Measurements from ENCODE around the gene CROCC2. TPM values are rescaled to one million over a fixed set of nuclear protein-coding genes. Genes with fewer than 3 reads are reported as not detected.

The CROCC2 gene
- total RNA-seq (2016; rRNA removed; fragmentation: Illumina TruSeq; extraction: Trizol) (not detected in 2 replicates), polyA plus RNA-seq (2011; rRNA removed) (not detected in 2 replicates), polyA minus RNA-seq (2011; rRNA and poly(A)+ RNA removed; ENCODE audit: low replicate concordance) (not detected in 2 replicates), Bru-seq, nascent RNA (percentile 9 among the genes with signal in this experiment), BruChase-seq, experiment 1, labeled RNA remaining after a 6-hour chase (percentile 7 among the genes with signal in this experiment), BruChase-seq, experiment 2, labeled RNA remaining after a 2-hour chase (percentile 3 among the genes with signal in this experiment)
- total RNA-seq (2016; cell fraction: cytosol; rRNA removed; fragmentation: Illumina TruSeq; extraction: Trizol; ENCODE audit: low read depth) = not detected in 2 replicates
- 0.02 TPM in 1 of 2 replicates, not detected in the other for total RNA-seq (2016; cell fraction: insoluble cytoplasmic fraction; rRNA removed; fragmentation: Illumina TruSeq; extraction: Trizol)
- not detected in 2 replicates for total RNA-seq (2016; cell fraction: membrane; rRNA removed; fragmentation: Illumina TruSeq; extraction: Trizol)
- total RNA-seq (2016; cell fraction: nucleus; rRNA removed; fragmentation: Illumina TruSeq; extraction: Trizol) = not detected in 2 replicates
- not detected in 2 replicates for polyA plus RNA-seq (2011; cell fraction: cytosol; rRNA removed)
- polyA plus RNA-seq (2011; cell fraction: nucleus; rRNA removed) = 0.03 TPM in 1 of 2 replicates, not detected in the other
- polyA plus RNA-seq (2012) = 0.13 and 0.15 TPM in 2 replicates
- not detected in 2 replicates for polyA plus RNA-seq (2016; cell fraction: cytosol; fragmentation: Illumina TruSeq; extraction: Trizol; ENCODE audit: low read depth)
- polyA plus RNA-seq (2016; cell fraction: insoluble cytoplasmic fraction; fragmentation: Illumina TruSeq; extraction: Trizol; ENCODE audit: low read depth) = not detected in 2 replicates
- polyA plus RNA-seq (2016; cell fraction: membrane; fragmentation: Illumina TruSeq; extraction: Trizol; ENCODE audit: low read depth) = not detected in 2 replicates
- not detected in 2 replicates for polyA plus RNA-seq (2016; cell fraction: nucleus; fragmentation: Illumina TruSeq; extraction: Trizol; ENCODE audit: insufficient read depth, low read depth)
- not detected in 2 replicates for polyA minus RNA-seq (2011; cell fraction: cytosol; rRNA and poly(A)+ RNA removed)
- not detected in 2 replicates for polyA minus RNA-seq (2011; cell fraction: nucleus; rRNA and poly(A)+ RNA removed)
- long read RNA-seq, experiment 1 = 0 reads
- long read RNA-seq, experiment 2 = 0 reads

DNA sequence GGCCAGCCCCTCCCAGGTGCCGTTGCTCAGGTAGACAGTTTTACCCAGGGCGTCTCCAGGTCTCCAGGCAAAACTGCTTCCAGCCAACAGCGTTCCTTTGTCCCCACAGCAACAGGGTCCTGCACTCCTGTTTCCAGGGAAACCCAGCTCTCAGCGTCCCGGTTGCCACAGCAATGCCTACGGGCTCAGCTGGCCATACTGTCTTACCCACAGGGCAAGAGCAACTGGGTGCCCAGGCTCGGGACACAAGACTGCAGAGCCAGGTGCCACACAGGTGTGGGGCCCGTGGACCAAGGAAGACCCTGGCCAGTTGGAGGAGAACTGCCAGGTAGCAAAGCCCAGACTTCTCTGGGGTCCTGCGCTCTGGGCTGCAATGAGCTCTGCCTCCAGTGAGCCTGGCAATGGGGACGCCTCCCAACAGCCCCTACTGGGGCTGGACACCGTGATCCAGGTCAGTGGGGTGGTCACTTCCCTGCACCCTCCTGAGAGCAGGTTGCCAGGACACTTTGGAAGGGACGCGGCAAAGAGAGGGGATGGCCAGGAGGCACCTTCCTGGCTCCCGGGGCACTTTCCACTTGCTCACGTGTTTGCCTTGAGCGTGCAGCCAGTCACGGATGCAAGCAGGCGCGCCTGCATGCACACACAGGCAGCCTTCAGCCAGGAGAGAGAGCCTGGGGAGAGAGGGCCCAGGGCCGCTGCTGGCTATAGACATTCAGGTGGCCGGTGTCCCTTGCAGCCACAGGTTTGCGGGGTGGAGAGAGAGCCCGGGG, at the start of gene CROCC2:
Gene CROCC2 (plus strand): TSS at position 196 of the 770 bp plus-strand sequence. CDS start 178 bp downstream, at position 374.
- 15% methylated on average over 12 of the region's 23 CpGs for WGBS (ENCODE audit: low lambda C conversion rate)
- DNase-seq (ENCODE audit: low spot score) = no peak
- in situ Hi-C loops (cut with HindIII; ENCODE audit: extremely low pct_ligation_motif_present, low pct_unique_long_range_greater_than_20kb) (no loop called here), intact Hi-C loops (cut with micrococcal nuclease; ENCODE audit: unreplicated experiment) (no loop called here)
- ATAC-seq = peak; percentile 48
- Histone ChIP-seq H3K4me1 (ENCODE audit: insufficient read depth, low read length) (peaks cover 48% of the 10 kb centered on the region), H4K20me1 (ENCODE audit: insufficient read depth, low read length) (no peaks in the 10 kb centered on the region), H3K36me3 (replicated peaks in 1 of 2; ENCODE audit: control insufficient read depth in 1 of 2, insufficient read depth in 2 of 2, low read length in 2 of 2) (no peaks in the 10 kb centered on the region), H3K9me3 (ENCODE audit: low read length) (no peaks in the 10 kb centered on the region), H3K79me2 (ENCODE audit: insufficient read depth, low read length) (no peaks in the 10 kb centered on the region), H3K27ac (ENCODE audit: extremely low read length, insufficient read depth, low read length) (no peak within 1 kb of the TSS), H2AFZ (ENCODE audit: low read length) (no peak within 1 kb of the TSS), H3K4me3 (replicated peaks in 1 of 3; ENCODE audit: insufficient read depth in 1 of 3, low read depth in 2 of 3, low read length in 3 of 3) (peak within 1 kb of the TSS in 1 of 3 experiments; percentile 29; a peak in 1 of 6 replicates), H3K27me3 (ENCODE audit: control insufficient read depth in 1 of 2, insufficient read depth in 2 of 2, low read length in 2 of 2) (peaks cover 16 to 75% of the 10 kb centered on the region in 2 experiments), H3K4me2 (ENCODE audit: low read depth, low read length) (peak within 1 kb of the TSS; percentile 45), H3K9ac (ENCODE audit: insufficient read depth, low read depth, low read length) (no peak within 1 kb of the TSS)
- POLR2A ChIA-PET = no interaction called here
- no peak for FAIRE-seq
- no TSS peak for BruUV-seq (replicated peaks)
- CTCF ChIA-PET (ENCODE audit: low intra/inter-chr PET ratio, low total read pairs) = no interaction called here
- TF ChIP-seq DNMT3B (CRISPR knock-in tag; conservative IDR thresholded peaks at IDR 0.05) (no peak), BHLHE40 (IDR thresholded peaks at IDR 0.05; ENCODE audit: low read length) (peak; percentile 56), IRF9 (CRISPR knock-in tag; IDR thresholded peaks at IDR 0.05; ENCODE audit: borderline replicate concordance) (0 out of 2 replicates have a peak, but pooled peaks have one; percentile 15), ZNF274 (CRISPR knock-in tag; IDR thresholded peaks at IDR 0.05) (0 out of 2 replicates have a peak, but pooled peaks have one; percentile 13), ZNF598 (CRISPR knock-in tag; IDR thresholded peaks at IDR 0.05; ENCODE audit: borderline replicate concordance) (0 out of 2 replicates have a peak, but pooled peaks have one; percentile 5), ZNF331 (CRISPR knock-in tag; IDR thresholded peaks at IDR 0.05) (no peak)
- TF ChIP-seq, protein P1, sequence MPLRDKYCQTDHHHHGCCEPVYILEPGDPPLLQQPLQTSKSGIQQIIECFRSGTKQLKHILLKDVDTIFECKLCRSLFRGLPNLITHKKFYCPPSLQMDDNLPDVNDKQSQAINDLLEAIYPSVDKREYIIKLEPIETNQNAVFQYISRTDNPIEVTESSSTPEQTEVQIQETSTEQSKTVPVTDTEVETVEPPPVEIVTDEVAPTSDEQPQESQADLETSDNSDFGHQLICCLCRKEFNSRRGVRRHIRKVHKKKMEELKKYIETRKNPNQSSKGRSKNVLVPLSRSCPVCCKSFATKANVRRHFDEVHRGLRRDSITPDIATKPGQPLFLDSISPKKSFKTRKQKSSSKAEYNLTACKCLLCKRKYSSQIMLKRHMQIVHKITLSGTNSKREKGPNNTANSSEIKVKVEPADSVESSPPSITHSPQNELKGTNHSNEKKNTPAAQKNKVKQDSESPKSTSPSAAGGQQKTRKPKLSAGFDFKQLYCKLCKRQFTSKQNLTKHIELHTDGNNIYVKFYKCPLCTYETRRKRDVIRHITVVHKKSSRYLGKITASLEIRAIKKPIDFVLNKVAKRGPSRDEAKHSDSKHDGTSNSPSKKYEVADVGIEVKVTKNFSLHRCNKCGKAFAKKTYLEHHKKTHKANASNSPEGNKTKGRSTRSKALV (CRISPR knock-in tag; IDR thresholded peaks at IDR 0.05) = 0 out of 2 replicates have a peak, but pooled peaks have one; percentile 39
- TF ChIP-seq, protein P2, sequence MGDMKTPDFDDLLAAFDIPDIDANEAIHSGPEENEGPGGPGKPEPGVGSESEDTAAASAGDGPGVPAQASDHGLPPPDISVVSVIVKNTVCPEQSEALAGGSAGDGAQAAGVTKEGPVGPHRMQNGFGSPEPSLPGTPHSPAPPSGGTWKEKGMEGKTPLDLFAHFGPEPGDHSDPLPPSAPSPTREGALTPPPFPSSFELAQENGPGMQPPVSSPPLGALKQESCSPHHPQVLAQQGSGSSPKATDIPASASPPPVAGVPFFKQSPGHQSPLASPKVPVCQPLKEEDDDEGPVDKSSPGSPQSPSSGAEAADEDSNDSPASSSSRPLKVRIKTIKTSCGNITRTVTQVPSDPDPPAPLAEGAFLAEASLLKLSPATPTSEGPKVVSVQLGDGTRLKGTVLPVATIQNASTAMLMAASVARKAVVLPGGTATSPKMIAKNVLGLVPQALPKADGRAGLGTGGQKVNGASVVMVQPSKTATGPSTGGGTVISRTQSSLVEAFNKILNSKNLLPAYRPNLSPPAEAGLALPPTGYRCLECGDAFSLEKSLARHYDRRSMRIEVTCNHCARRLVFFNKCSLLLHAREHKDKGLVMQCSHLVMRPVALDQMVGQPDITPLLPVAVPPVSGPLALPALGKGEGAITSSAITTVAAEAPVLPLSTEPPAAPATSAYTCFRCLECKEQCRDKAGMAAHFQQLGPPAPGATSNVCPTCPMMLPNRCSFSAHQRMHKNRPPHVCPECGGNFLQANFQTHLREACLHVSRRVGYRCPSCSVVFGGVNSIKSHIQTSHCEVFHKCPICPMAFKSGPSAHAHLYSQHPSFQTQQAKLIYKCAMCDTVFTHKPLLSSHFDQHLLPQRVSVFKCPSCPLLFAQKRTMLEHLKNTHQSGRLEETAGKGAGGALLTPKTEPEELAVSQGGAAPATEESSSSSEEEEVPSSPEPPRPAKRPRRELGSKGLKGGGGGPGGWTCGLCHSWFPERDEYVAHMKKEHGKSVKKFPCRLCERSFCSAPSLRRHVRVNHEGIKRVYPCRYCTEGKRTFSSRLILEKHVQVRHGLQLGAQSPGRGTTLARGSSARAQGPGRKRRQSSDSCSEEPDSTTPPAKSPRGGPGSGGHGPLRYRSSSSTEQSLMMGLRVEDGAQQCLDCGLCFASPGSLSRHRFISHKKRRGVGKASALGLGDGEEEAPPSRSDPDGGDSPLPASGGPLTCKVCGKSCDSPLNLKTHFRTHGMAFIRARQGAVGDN (CRISPR knock-in tag; IDR thresholded peaks at IDR 0.05) = peak; percentile 73
- TF ChIP-seq, protein P3, sequence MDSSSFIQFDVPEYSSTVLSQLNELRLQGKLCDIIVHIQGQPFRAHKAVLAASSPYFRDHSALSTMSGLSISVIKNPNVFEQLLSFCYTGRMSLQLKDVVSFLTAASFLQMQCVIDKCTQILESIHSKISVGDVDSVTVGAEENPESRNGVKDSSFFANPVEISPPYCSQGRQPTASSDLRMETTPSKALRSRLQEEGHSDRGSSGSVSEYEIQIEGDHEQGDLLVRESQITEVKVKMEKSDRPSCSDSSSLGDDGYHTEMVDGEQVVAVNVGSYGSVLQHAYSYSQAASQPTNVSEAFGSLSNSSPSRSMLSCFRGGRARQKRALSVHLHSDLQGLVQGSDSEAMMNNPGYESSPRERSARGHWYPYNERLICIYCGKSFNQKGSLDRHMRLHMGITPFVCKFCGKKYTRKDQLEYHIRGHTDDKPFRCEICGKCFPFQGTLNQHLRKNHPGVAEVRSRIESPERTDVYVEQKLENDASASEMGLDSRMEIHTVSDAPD (CRISPR knock-in tag; IDR thresholded peaks at IDR 0.05) = 0 out of 2 replicates have a peak, but pooled peaks have one; percentile 22

All from HepG2 (cell line).